ENCODE measurements around the gene FXYD3.

FXYD3 gene

GRCh38 chr19:35090506-35091214, 25.0 kb upstream of the FXYD3 start:
- H3K4me3 ChIP-seq (ENCODE audit: low read depth, low read length) = no peak overlapping the region
- peak; percentile 66 for TF ChIP-seq CTCF (IDR thresholded peaks at IDR 0.05; ENCODE audit: control insufficient read depth, extremely low read depth, insufficient read depth)
- DNase-seq (ENCODE audit: low read depth) = peak; percentile 25

- DNase-seq (ENCODE audit: low read depth) = no peak
- no peak for TF ChIP-seq CTCF (IDR thresholded peaks at IDR 0.05; ENCODE audit: control insufficient read depth, extremely low read depth, insufficient read depth)
- H3K4me3 ChIP-seq (ENCODE audit: low read depth, low read length) = no peak overlapping the region
These were observed 22.2 kb upstream of the FXYD3 start for GRCh38 chr19:35093430-35093829.

DNA sequence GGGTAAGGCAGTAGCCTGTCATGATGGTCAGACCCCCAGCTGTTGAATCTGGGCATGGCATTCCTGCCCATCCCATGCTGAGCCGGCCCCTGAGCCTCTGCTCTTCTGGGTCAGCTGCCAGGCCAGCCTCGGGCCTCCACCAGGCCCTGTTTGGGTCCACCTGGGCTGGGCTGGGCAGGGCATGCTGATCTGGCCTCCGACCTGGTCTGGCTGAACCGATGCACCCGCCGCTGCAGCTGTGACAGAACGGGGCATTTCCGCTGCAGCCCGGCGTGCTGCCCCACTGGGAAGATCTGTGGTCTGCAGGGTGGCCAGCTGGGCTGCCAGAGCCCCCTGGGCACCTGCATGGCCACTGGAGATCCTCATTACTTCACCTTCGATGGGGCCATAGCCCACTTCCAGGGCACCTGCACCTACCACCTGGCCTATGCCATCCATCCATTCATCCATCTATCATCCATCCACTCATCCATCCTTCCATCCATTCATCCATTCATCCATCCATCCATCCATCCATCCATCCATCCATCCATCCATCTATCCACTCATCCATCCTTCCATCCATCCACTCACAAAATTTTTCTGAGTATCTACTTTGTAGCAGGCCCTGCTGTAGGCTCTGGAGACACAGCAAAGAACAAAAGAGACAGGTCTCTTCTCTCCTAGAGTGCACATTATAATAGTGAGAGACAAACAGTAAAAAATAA, 21.5 kb upstream of the FXYD3 start:
- no peak for TF ChIP-seq CTCF (IDR thresholded peaks at IDR 0.05; ENCODE audit: control insufficient read depth, extremely low read depth, insufficient read depth)
- H3K4me3 ChIP-seq (ENCODE audit: low read depth, low read length) = no peak overlapping the region
- no peak for DNase-seq (ENCODE audit: low read depth)

- H3K4me3 ChIP-seq (ENCODE audit: low read depth, low read length) = no peak overlapping the region
- TF ChIP-seq CTCF (IDR thresholded peaks at IDR 0.05; ENCODE audit: control insufficient read depth, extremely low read depth, insufficient read depth) = no peak
- DNase-seq (ENCODE audit: low read depth) = no peak
These were observed 21.0 kb upstream of the FXYD3 start for GRCh38 chr19:35094656-35095055.

DNA sequence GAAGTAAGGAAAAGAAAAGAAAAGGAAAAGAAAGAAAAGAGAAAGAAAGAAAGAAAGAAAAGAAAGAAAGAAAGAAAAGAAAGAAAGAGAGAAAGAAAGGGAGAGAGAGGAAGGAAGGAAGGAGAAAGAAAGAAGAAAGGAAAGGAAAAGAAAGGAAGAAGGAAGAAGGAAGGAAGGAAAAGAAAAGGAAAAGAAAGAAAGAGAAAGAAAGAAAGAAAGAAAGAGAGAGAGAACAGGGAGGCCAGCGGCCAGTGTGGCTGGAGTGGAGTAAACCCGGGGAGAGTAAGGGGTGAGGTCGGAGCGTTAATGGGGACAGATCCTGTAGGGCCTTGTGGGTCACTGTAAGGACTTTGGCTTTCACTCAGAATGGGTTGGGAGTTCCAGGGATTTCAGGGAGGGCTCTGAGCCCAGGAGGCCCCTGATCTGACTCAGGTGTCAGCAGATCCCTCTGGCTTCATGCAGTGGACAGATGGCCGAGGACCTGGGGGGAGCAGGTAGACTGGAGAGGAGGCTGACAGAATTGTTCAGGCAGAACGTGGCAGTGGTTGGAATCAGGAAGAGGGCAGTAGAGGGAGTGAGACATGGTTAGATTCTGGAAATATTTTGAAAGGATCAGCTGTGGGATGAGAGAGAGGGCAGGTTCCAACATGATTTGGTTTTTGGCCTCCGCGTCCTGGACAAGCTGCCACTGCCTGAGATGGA, 19.8 kb upstream of the FXYD3 start:
- no peak for TF ChIP-seq CTCF (IDR thresholded peaks at IDR 0.05; ENCODE audit: control insufficient read depth, extremely low read depth, insufficient read depth)
- no peak for DNase-seq (ENCODE audit: low read depth)
- H3K4me3 ChIP-seq (ENCODE audit: low read depth, low read length) = no peak overlapping the region

GRCh38 chr19:35098413-35099049, 17.1 kb upstream of the FXYD3 start:
- no peak for TF ChIP-seq CTCF (IDR thresholded peaks at IDR 0.05; ENCODE audit: control insufficient read depth, extremely low read depth, insufficient read depth)
- no peak overlapping the region for H3K4me3 ChIP-seq (ENCODE audit: low read depth, low read length)
- DNase-seq (ENCODE audit: low read depth) = no peak

Data from LNCaP clone FGC (cell line).